ENCODE results near the gene EBF3.

DNA sequence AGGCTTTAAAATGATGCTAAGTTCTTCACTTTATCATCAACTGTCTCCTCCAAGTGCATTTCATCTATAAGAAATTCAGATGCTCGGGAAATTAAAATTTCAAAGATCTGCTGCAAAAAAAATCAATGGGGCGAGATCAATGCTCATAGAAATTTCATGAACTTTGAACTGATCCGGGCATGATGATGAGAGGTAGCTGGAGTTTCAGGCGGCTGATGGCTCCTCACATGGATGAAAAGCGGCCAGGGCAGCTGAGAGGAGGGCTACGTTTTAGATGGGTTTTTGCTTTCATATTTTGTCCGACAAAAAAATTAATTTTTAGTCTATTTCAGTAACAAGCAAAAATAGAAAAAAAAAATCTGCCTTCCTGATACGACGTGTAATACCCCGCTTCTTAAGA, 109.9 kb downstream of the EBF3 start:
- TF ChIP-seq POLR2A (IDR thresholded peaks at IDR 0.05; ENCODE audit: low read depth, low read length): no peak
- TF ChIP-seq POLR2AphosphoS5 (IDR thresholded peaks at IDR 0.05; ENCODE audit: low read depth, low read length): no peak

Data from GM12892 (cell line).